IMR-90 (cell line): Measurements from ENCODE around the gene KCNQ1.

Experiments used
- CTCF ChIP-seq: conservative IDR thresholded peaks from 2 replicates; pipeline ENCODE4 v1.5.1; 2012; ENCODE audit warnings: mild to moderate bottlenecking, low read depth, low read length, improper control_type of control experiment
- MXI1 ChIP-seq: IDR thresholded peaks from 2 replicates; pipeline ENCODE4 v1.6.1; 2012; ENCODE audit warnings: low read depth, mild to moderate bottlenecking, low read length, moderate library complexity, borderline replicate concordance
- POLR2A ChIP-seq: IDR thresholded peaks from 2 replicates; pipeline ENCODE4 v1.6.1; 2012; ENCODE audit warnings: mild to moderate bottlenecking, low read depth, low read length
- RAD21 ChIP-seq: IDR thresholded peaks from 2 replicates; pipeline ENCODE4 v1.6.1; 2012; ENCODE audit warnings: low read length, improper control_type of control experiment
- RFX5 ChIP-seq: IDR thresholded peaks from 2 replicates; pipeline ENCODE4 v1.8.0; 2012; ENCODE audit warnings: low read depth, mild to moderate bottlenecking, low read length, moderate library complexity
- USF2 ChIP-seq: fragments of 150-350 bp; IDR thresholded peaks from 2 replicates; pipeline ENCODE4 v1.6.1; 2017; ENCODE audit warnings: mild to moderate bottlenecking, antibody characterized with exemption, low read length, low read depth

- TF ChIP-seq USF2 = no peak
- TF ChIP-seq CTCF = no peak
- no peak for TF ChIP-seq POLR2A
- no peak for TF ChIP-seq MXI1
- no peak for TF ChIP-seq RFX5
- TF ChIP-seq RAD21 = no peak
Observed at GRCh38 chr11:2593393-2593950, 148.7 kb downstream of the KCNQ1 start.
